IPS DF 4.7 (cell line): ENCODE results near the gene C10orf95.
"Not testable (repeated sequence)": the region's sequence is repeated elsewhere in the genome, so short reads cannot be mapped to it uniquely, and the experiment has no call there.

Experiments used
- DNase-seq: peaks from one replicate; pipeline ENCODE4 v3.0.0-alpha.2; 2013; ENCODE audit warnings: low spot score; ENCODE audit errors: extremely low read depth

C10orf95 gene

GRCh38 chr10:102465466-102465865 is 14.1 kb upstream of the C10orf95 start:
- no peak for DNase-seq

GRCh38 chr10:102463983-102464382 is 12.6 kb upstream of the C10orf95 start:
- DNase-seq: no peak

- DNase-seq: no peak
Measured at GRCh38 chr10:102462512-102463054, 11.2 kb upstream of the C10orf95 start.

GRCh38 chr10:102461187-102462054 is 10.1 kb upstream of the C10orf95 start:
- no peak for DNase-seq

- DNase-seq: no peak
Measured at GRCh38 chr10:102460836-102461186, 9.5 kb upstream of the C10orf95 start.

- no peak for DNase-seq
Measured at GRCh38 chr10:102458656-102459055, 7.3 kb upstream of the C10orf95 start.

GRCh38 chr10:102457591-102458150 is 6.3 kb upstream of the C10orf95 start:
- DNase-seq: no peak

GRCh38 chr10:102455893-102456471 is 4.6 kb upstream of the C10orf95 start:
- no peak for DNase-seq

- not testable (repeated sequence) for DNase-seq
Measured at GRCh38 chr10:102454662-102455487, 3.5 kb upstream of the C10orf95 start.

- no peak for DNase-seq
Measured at GRCh38 chr10:102453502-102453901, 2.2 kb upstream of the C10orf95 start.

GRCh38 chr10:102452672-102453340 is 1.5 kb upstream of the C10orf95 start:
- no peak for DNase-seq

GRCh38 chr10:102450374-102451104 is 804 bp downstream of the C10orf95 start:
- no peak for DNase-seq

GRCh38 chr10:102450124-102450373 is 1.3 kb downstream of the C10orf95 start:
- DNase-seq: no peak

- no peak for DNase-seq
Measured at GRCh38 chr10:102449321-102450123, 1.8 kb downstream of the C10orf95 start.

GRCh38 chr10:102444851-102445250 is 6.5 kb downstream of the C10orf95 start:
- no peak for DNase-seq

GRCh38 chr10:102438374-102438773 is 13.0 kb downstream of the C10orf95 start:
- DNase-seq: no peak

- no peak for DNase-seq
Measured at GRCh38 chr10:102437515-102437914, 13.8 kb downstream of the C10orf95 start.

- no peak for DNase-seq
Measured at GRCh38 chr10:102436312-102436711, 15.0 kb downstream of the C10orf95 start.

- DNase-seq: no peak
Measured at GRCh38 chr10:102435529-102436233, 15.7 kb downstream of the C10orf95 start.
